GM12873 (cell line): ENCODE results near the gene MAGI1.

ENCODE experiments used
- CTCF ChIP-seq: IDR thresholded peaks from 2 replicates; pipeline ENCODE4 v1.5.1; 2012; ENCODE audit warnings: low read depth, mild to moderate bottlenecking, moderate library complexity, low read length, control low read depth; ENCODE audit not compliant: insufficient read depth; ENCODE audit errors: missing control alignments

MAGI1 gene

GRCh38 chr3:65581313-65581712 lies 457.4 kb downstream of the MAGI1 start:
- TF ChIP-seq CTCF: no peak

GRCh38 chr3:65578861-65579260 lies 459.9 kb downstream of the MAGI1 start:
- no peak for TF ChIP-seq CTCF

- TF ChIP-seq CTCF: no peak
These were observed 460.8 kb downstream of the MAGI1 start for GRCh38 chr3:65577843-65578430.

- TF ChIP-seq CTCF: no peak
These were observed 461.8 kb downstream of the MAGI1 start for GRCh38 chr3:65576966-65577365.

- TF ChIP-seq CTCF: no peak
These were observed 462.5 kb downstream of the MAGI1 start for GRCh38 chr3:65576228-65576627.

GRCh38 chr3:65575376-65575840 lies 463.3 kb downstream of the MAGI1 start:
- TF ChIP-seq CTCF: no peak

GRCh38 chr3:65573548-65574116 lies 465.1 kb downstream of the MAGI1 start:
- TF ChIP-seq CTCF: no peak
